NCI-H146 (cell line): ENCODE data around the gene OPRD1.
"Not testable (repeated sequence)": the region's sequence is repeated elsewhere in the genome, so short reads cannot be mapped to it uniquely, and the experiment has no call there.

Experiments
- DNase-seq: peaks from one replicate; lab custom pipeline; 2025; lab: John Stamatoyannopoulos, UW

Gene OPRD1

GRCh38 chr1:28811766-28812668 is at the start of gene OPRD1:
Gene OPRD1, plus strand, starts transcription at chr1:28812170. Its CDS starts 214 bp downstream, at chr1:28812384.
- DNase-seq: peak; percentile 44

- DNase-seq: no peak
These were observed 45.3 kb upstream of the OPRD1 start for GRCh38 chr1:28766532-28767183.

GRCh38 chr1:28770601-28771165 is 41.3 kb upstream of the OPRD1 start:
- DNase-seq: no peak

- not testable (repeated sequence) for DNase-seq
These were observed 40.0 kb upstream of the OPRD1 start for GRCh38 chr1:28771921-28772320.

GRCh38 chr1:28773105-28773504 is 38.9 kb upstream of the OPRD1 start:
- DNase-seq: no peak

- peak; percentile 71 for DNase-seq
These were observed 36.6 kb upstream of the OPRD1 start for GRCh38 chr1:28775121-28775942.

GRCh38 chr1:28776341-28776740 is 35.6 kb upstream of the OPRD1 start:
- DNase-seq: no peak

GRCh38 chr1:28778021-28778420 is 33.9 kb upstream of the OPRD1 start:
- DNase-seq: no peak

- no peak for DNase-seq
These were observed 32.1 kb upstream of the OPRD1 start for GRCh38 chr1:28779751-28780408.

GRCh38 chr1:28781305-28781704 is 30.7 kb upstream of the OPRD1 start:
- DNase-seq: no peak

GRCh38 chr1:28782011-28782410 is 30.0 kb upstream of the OPRD1 start:
- DNase-seq: no peak

GRCh38 chr1:28783363-28783762 is 28.6 kb upstream of the OPRD1 start:
- no peak for DNase-seq

GRCh38 chr1:28789412-28789811 is 22.6 kb upstream of the OPRD1 start:
- no peak for DNase-seq

- no peak for DNase-seq
These were observed 22.2 kb upstream of the OPRD1 start for GRCh38 chr1:28789816-28790215.

- no peak for DNase-seq
These were observed 21.5 kb upstream of the OPRD1 start for GRCh38 chr1:28790377-28791035.

GRCh38 chr1:28791929-28792328 is 20.0 kb upstream of the OPRD1 start:
- not testable (repeated sequence) for DNase-seq

- DNase-seq: peak; percentile 65
These were observed 19.3 kb upstream of the OPRD1 start for GRCh38 chr1:28792644-28793121.

- DNase-seq: not testable (repeated sequence)
These were observed 17.4 kb upstream of the OPRD1 start for GRCh38 chr1:28794582-28794981.

GRCh38 chr1:28796352-28797211 is 15.4 kb upstream of the OPRD1 start:
- DNase-seq: no peak

- no peak for DNase-seq
These were observed 11.6 kb upstream of the OPRD1 start for GRCh38 chr1:28800324-28800723.
